Activated CD4-positive, alpha-beta memory T cell treated with anti-CD3 and anti-CD28 coated beads for 36 hours (primary cell): ENCODE measurements around the gene VAV3. TPM values are rescaled to one million over a fixed set of nuclear protein-coding genes. Genes with fewer than 3 reads are reported as not detected.

ENCODE experiments used
- CTCF ChIA-PET: fragments of 350-600 bp; sonication (Branson Sonifier 250); formaldehyde crosslinking; loops from one replicate; lab custom pipeline; 2021; ENCODE audit warnings: antibody characterized with exemption, inconsistent platforms; lab: Charles Lee
- POLR2A ChIA-PET: fragments of 350-600 bp; sonication (Branson Sonifier 250); formaldehyde crosslinking; loops from one replicate; lab custom pipeline; 2021; ENCODE audit warnings: antibody characterized with exemption; lab: Charles Lee
- DNase-seq: peaks from one replicate; pipeline ENCODE4 v3.0.0-alpha.2; 2020
- H3K27ac Mint-ChIP-seq: one replicate; pipeline ENCODE4 v1.8.0; 2021; ENCODE audit warnings: mixed read lengths
- H3K27me3 Mint-ChIP-seq: one replicate; pipeline ENCODE4 v1.8.0; 2021; ENCODE audit warnings: mixed read lengths
- H3K36me3 Mint-ChIP-seq: one replicate; pipeline ENCODE4 v1.8.0; 2021; ENCODE audit warnings: mixed read lengths
- H3K4me1 Mint-ChIP-seq: one replicate; pipeline ENCODE4 v1.8.0; 2021; ENCODE audit warnings: low read depth, mixed read lengths
- H3K4me3 Mint-ChIP-seq: one replicate; pipeline ENCODE4 v1.8.0; 2021; ENCODE audit warnings: mild to moderate bottlenecking, mixed read lengths
- H3K9me3 Mint-ChIP-seq: one replicate; pipeline ENCODE4 v1.8.0; 2021; ENCODE audit warnings: mixed read lengths
- intact Hi-C: fragments of 100-400 bp; cut with micrococcal nuclease; formaldehyde crosslinking; loops from one replicate; pipeline ENCODE4 v1.15.1; 2023
- total RNA-seq, 2 experiments: library from RNA; stranded (reverse); gene quantifications; one replicate each; pipeline ENCODE4 v1.2.3, GENCODE V29; 2021

VAV3 gene
- total RNA-seq, 2 experiments from 2014 or later: 2.3 to 3.3 TPM

GRCh38 chr1:107637101-107637500, 327.9 kb downstream of the VAV3 start:
- Mint-ChIP-seq H3K36me3 (no peaks in the 10 kb centered on the region), H3K27ac (no peak overlapping the region), H3K4me1 (no peaks in the 10 kb centered on the region), H3K9me3 (no peaks in the 10 kb centered on the region), H3K4me3 (no peak overlapping the region), H3K27me3 (no peaks in the 10 kb centered on the region)
- ChIA-PET POLR2A (no interaction called here), CTCF (no interaction called here)
- no peak for DNase-seq
- intact Hi-C loops: no loop called here

- Mint-ChIP-seq H3K9me3 (no peaks in the 10 kb centered on the region), H3K4me1 (no peaks in the 10 kb centered on the region), H3K27me3 (no peaks in the 10 kb centered on the region), H3K4me3 (no peak overlapping the region), H3K36me3 (no peaks in the 10 kb centered on the region), H3K27ac (no peak overlapping the region)
- intact Hi-C loops: no loop called here
- DNase-seq: no peak
- ChIA-PET CTCF (no interaction called here), POLR2A (no interaction called here)
Measured at GRCh38 chr1:107633596-107633995, 331.4 kb downstream of the VAV3 start.

DNA sequence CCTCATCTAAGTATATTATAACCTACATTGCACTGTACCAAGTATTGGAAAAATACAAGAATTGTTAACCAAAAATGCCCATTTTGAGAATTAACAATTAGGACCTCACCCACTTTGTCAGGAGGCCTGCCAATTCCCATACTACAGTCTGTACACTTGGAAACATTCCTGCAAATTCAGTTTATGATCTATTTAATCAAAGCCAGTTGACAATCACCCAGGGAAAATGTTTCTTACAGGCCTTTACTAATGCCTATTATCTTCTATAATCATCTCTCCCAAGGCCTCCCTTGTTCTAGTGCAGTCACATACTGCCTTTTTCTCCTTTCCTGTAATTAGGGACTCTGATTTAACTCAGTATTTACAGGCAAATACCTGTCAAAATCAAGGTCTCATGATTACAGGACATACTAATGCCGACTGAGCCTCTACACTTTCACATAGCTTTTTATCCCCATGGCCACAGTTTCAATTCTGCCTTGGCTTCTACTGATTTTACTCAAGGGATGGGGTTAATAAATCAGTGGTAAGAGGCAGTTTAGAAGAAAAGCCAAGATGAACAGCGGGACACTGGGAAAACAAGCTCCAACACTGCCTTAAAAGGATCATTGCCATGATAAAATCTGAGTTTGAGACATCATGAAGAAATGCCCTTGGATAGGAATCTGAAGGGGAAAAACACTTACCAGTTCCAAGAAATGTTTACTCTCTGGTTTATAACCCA, 338.7 kb downstream of the VAV3 start:
- Mint-ChIP-seq H3K9me3 (no peaks in the 10 kb centered on the region), H3K36me3 (peaks cover 1% of the 10 kb centered on the region), H3K4me3 (no peak overlapping the region), H3K4me1 (peaks cover 3% of the 10 kb centered on the region), H3K27ac (no peak overlapping the region), H3K27me3 (no peaks in the 10 kb centered on the region)
- no peak for DNase-seq
- POLR2A ChIA-PET: no interaction called here
- intact Hi-C loops: no loop called here
- CTCF ChIA-PET: no interaction called here

GRCh38 chr1:107625405-107626029, 339.5 kb downstream of the VAV3 start:
- intact Hi-C loops: no loop called here
- no peak for DNase-seq
- Mint-ChIP-seq H3K9me3 (no peaks in the 10 kb centered on the region), H3K4me1 (peaks cover 3% of the 10 kb centered on the region), H3K36me3 (peaks cover 1% of the 10 kb centered on the region), H3K27me3 (no peaks in the 10 kb centered on the region), H3K27ac (no peak overlapping the region), H3K4me3 (no peak overlapping the region)
- CTCF ChIA-PET: no interaction called here
- POLR2A ChIA-PET: no interaction called here

DNA sequence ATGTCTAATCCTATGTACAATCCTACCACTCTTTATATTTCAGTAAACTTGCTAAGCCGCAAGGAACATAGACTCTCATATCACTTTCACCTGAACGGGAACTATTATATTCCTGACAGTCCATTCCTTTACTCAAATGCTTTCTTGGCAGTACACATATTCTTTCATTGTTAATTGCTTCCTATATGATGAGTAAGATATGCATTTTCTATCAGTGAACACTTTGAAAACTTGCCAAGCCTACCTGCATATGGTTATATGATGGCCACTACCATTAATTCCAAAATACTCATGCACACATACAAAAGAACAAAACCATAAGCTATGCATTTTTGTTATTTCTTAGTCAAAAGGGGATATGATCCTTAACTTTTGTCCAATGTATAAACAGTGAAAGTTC, 341.5 kb downstream of the VAV3 start:
- Mint-ChIP-seq H3K27ac (no peak overlapping the region), H3K9me3 (no peaks in the 10 kb centered on the region), H3K4me1 (peaks cover 3% of the 10 kb centered on the region), H3K36me3 (peaks cover 1% of the 10 kb centered on the region), H3K4me3 (no peak overlapping the region), H3K27me3 (no peaks in the 10 kb centered on the region)
- ChIA-PET CTCF (no interaction called here), POLR2A (no interaction called here)
- DNase-seq: no peak
- intact Hi-C loops: no loop called here

- ChIA-PET POLR2A (no interaction called here), CTCF (no interaction called here)
- Mint-ChIP-seq H3K4me3 (no peak overlapping the region), H3K36me3 (peaks cover 1% of the 10 kb centered on the region), H3K27me3 (no peaks in the 10 kb centered on the region), H3K4me1 (peaks cover 3% of the 10 kb centered on the region), H3K9me3 (no peaks in the 10 kb centered on the region), H3K27ac (no peak overlapping the region)
- DNase-seq: no peak
- intact Hi-C loops: no loop called here
Measured at GRCh38 chr1:107622966-107623365, 342.0 kb downstream of the VAV3 start.

GRCh38 chr1:107622535-107622934, 342.4 kb downstream of the VAV3 start:
- Mint-ChIP-seq H3K27ac (no peak overlapping the region), H3K36me3 (peaks cover 1% of the 10 kb centered on the region), H3K27me3 (no peaks in the 10 kb centered on the region), H3K4me1 (peaks cover 3% of the 10 kb centered on the region), H3K9me3 (no peaks in the 10 kb centered on the region), H3K4me3 (no peak overlapping the region)
- ChIA-PET CTCF (no interaction called here), POLR2A (no interaction called here)
- DNase-seq: no peak
- intact Hi-C loops: no loop called here

DNA sequence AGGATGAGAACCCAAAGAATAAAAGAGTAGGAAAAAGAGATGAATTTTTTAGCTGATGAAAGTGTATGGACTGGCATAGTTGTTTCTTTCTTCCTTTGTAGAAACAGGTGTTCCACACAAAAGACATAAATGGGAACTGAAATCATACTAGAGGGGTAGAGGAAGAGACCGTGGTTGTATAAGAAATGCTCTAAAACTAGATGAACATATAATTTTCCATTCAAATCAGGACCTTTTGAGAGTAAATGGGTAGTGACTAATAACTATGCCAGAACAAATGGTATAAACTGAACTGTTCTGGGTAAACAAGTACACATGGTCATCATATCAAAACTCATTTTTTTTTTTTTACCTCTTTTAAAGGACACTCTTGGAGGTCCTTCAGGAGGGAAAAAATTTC, 344.2 kb downstream of the VAV3 start:
- Mint-ChIP-seq H3K27me3 (no peaks in the 10 kb centered on the region), H3K36me3 (peaks cover 5% of the 10 kb centered on the region), H3K4me3 (no peak overlapping the region), H3K27ac (no peak overlapping the region), H3K4me1 (peaks cover 3% of the 10 kb centered on the region), H3K9me3 (no peaks in the 10 kb centered on the region)
- POLR2A ChIA-PET: no interaction called here
- CTCF ChIA-PET: no interaction called here
- intact Hi-C loops: no loop called here
- no peak for DNase-seq

GRCh38 chr1:107618539-107618938, 346.4 kb downstream of the VAV3 start:
- H3K27me3 Mint-ChIP-seq: no peaks in the 10 kb centered on the region
- POLR2A ChIA-PET: no interaction called here
- intact Hi-C loops: no loop called here
- no peak overlapping the region for H3K27ac Mint-ChIP-seq
- H3K4me3 Mint-ChIP-seq: no peak overlapping the region
- peaks cover 9% of the 10 kb centered on the region for H3K36me3 Mint-ChIP-seq
- peaks cover 3% of the 10 kb centered on the region for H3K4me1 Mint-ChIP-seq
- H3K9me3 Mint-ChIP-seq: no peaks in the 10 kb centered on the region
- no peak for DNase-seq
- CTCF ChIA-PET: no interaction called here

DNA sequence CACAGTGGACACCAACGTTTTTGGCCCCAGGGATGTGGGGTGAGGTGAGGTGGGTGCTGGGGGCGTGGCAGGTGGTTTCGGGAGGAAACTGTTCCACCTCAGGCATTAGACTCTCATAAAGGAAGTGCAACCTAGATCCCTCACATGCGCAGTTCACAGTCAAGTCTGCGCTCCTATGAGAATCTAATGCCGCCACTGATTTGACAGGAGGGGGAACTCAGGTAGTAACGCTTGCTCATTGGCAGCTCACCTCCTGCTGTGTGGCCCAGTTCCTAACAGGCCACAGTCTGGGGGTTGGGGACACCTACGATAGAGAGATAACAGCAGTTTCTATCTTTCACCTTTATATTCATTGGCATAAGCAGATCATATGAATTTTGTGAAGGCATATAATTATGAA, 347.1 kb downstream of the VAV3 start:
- Mint-ChIP-seq H3K27me3 (no peaks in the 10 kb centered on the region), H3K4me1 (peaks cover 3% of the 10 kb centered on the region), H3K4me3 (no peak overlapping the region), H3K36me3 (peaks cover 9% of the 10 kb centered on the region), H3K27ac (no peak overlapping the region), H3K9me3 (peaks cover 2% of the 10 kb centered on the region)
- intact Hi-C loops: no loop called here
- POLR2A ChIA-PET: no interaction called here
- no peak for DNase-seq
- CTCF ChIA-PET: no interaction called here

GRCh38 chr1:107617456-107617855, 347.5 kb downstream of the VAV3 start:
- intact Hi-C loops: no loop called here
- Mint-ChIP-seq H3K4me3 (no peak overlapping the region), H3K4me1 (no peaks in the 10 kb centered on the region), H3K36me3 (peaks cover 13% of the 10 kb centered on the region), H3K27me3 (no peaks in the 10 kb centered on the region), H3K9me3 (peaks cover 7% of the 10 kb centered on the region), H3K27ac (no peak overlapping the region)
- no peak for DNase-seq
- POLR2A ChIA-PET: no interaction called here
- CTCF ChIA-PET: no interaction called here

DNA sequence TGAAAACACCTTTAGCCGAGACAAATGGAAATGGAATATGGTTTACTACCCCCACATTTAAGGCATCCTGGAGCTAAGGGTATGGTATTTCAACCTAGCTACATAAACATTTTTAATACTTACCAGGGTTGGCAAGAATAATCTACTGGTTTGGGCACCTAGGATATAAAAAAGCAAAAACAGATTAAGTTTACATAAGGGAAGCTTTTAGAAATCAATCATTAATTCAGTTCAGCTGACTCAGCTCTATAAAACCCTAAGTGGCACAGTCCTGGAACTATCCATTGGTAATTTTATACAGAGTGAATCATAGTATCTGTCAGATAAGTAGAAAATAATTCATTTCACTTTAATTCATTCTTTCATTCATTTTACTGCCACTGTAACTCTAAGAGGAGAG, 355.2 kb downstream of the VAV3 start:
- POLR2A ChIA-PET: no interaction called here

DNA sequence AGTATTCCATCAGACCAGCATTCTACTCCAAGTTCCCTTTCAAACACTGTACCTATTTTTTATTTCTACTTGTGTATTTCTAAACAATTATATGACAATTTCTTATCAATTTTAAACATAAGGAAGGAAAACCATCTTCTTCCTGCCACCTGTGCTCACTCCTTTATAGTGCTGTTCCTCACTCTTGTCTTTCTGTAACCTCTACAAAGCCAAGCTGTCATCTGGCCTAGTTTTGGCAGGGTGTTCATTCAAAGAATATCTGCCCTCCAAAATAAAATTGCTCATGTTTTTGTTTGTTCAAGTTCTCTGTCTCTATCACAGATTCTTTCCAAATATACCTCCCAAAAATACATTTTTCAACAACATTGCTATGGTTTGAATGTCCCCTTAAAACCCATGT, 360.2 kb downstream of the VAV3 start:
- CTCF ChIA-PET: interaction anchor here (0.6 kb wide), 1 partner anchor 26 kb away, joined by 3 read pairs; no protein-coding TSS in a partner anchor
- no peak for DNase-seq
- Mint-ChIP-seq H3K4me3 (no peak overlapping the region), H3K27ac (no peak overlapping the region), H3K4me1 (no peaks in the 10 kb centered on the region), H3K27me3 (no peaks in the 10 kb centered on the region), H3K9me3 (peaks cover 7% of the 10 kb centered on the region), H3K36me3 (peaks cover 4% of the 10 kb centered on the region)
- POLR2A ChIA-PET: no interaction called here
- intact Hi-C loops: no loop called here

More for the DNA sequence above, 355.2 kb downstream of the VAV3 start:
- CTCF ChIA-PET: no interaction called here
- Mint-ChIP-seq H3K36me3 (peaks cover 9% of the 10 kb centered on the region), H3K9me3 (peaks cover 17% of the 10 kb centered on the region), H3K27me3 (no peaks in the 10 kb centered on the region), H3K27ac (no peak overlapping the region), H3K4me3 (no peak overlapping the region), H3K4me1 (no peaks in the 10 kb centered on the region)
- intact Hi-C loops: no loop called here
- DNase-seq: no peak
